Measurements from ENCODE around the gene P2RX4. TPM values are rescaled to one million over a fixed set of nuclear protein-coding genes. Genes with fewer than 3 reads are reported as not detected.

The P2RX4 gene
- total and polyA plus RNA-seq, 2 of the 4 experiments (the other 2 are of a cell fraction), result 9.5 to 12.6 TPM

- no peaks in the 10 kb centered on the region for H3K27me3 ChIP-seq (ENCODE audit: control insufficient read depth, insufficient read depth, low read length)
- no peak overlapping the region for H3K14ac ChIP-seq (replicated peaks; ENCODE audit: low read depth, low read length)
- no peak overlapping the region for H3K27ac ChIP-seq (ENCODE audit: insufficient read depth, low read length)
- no peak overlapping the region for H2BK15ac ChIP-seq (ENCODE audit: low read depth, low read length)
- H3K23ac ChIP-seq (ENCODE audit: low read depth, low read length), result no peak overlapping the region
- peak overlapping the region; percentile 39 for H2AFZ ChIP-seq (replicated peaks; ENCODE audit: low read length, poor library complexity)
- peak overlapping the region; percentile 41 to 82; a peak in 2 of 4 replicates for H4K8ac ChIP-seq (ENCODE audit: low read depth in 2 of 2, low read length in 2 of 2)
- intact Hi-C loops (cut with micrococcal nuclease) (no loop called here), dilution Hi-C loops (cut with HindIII; ENCODE audit: low sequenced_read_pairs, unreplicated experiment) (no loop called here), in situ Hi-C loops (cut with MboI; ENCODE audit: low sequenced_read_pairs) (no loop called here)
- H3K9ac ChIP-seq (ENCODE audit: low read depth, low read length), result no peak overlapping the region
- no peak overlapping the region for H3K18ac ChIP-seq (ENCODE audit: low read depth, low read length)
- no peak overlapping the region for H3K4ac ChIP-seq (ENCODE audit: low read depth, low read length)
- H3K4me1 ChIP-seq (ENCODE audit: control insufficient read depth, insufficient read depth, low read length), result peaks cover 4% of the 10 kb centered on the region
- 83% methylated on average over 4 of the region's 15 CpGs; no CpG with 5 or more reads in 1 of the 2 experiments for WGBS, 2 experiments (ENCODE audit: extremely low coverage in 2 of 2, insufficient read length in 1 of 2)
- no peak overlapping the region for H4K91ac ChIP-seq (ENCODE audit: insufficient read depth, low read depth, low read length)
- peaks cover 4% of the 10 kb centered on the region for H3K9me1 ChIP-seq (ENCODE audit: insufficient read depth, low read length)
- H3K79me1 ChIP-seq (ENCODE audit: low read depth in 1 of 2, low read length in 2 of 2), result peaks cover 2 to 31% of the 10 kb centered on the region in 2 experiments; a peak in 3 of 4 replicates
- BruUV-seq (replicated peaks), result no TSS peak
- H2AK9ac ChIP-seq (replicated peaks; ENCODE audit: low read depth, low read length, poor library complexity), result peak overlapping the region; percentile 21
- no peak for TF ChIP-seq ELK1 (IDR thresholded peaks at IDR 0.05; ENCODE audit: borderline replicate concordance, low read depth, low read length)
- TF ChIP-seq CHD1 (IDR thresholded peaks at IDR 0.05; ENCODE audit: low read depth, low read length), result no peak
- TF ChIP-seq NFE2L2 (IDR thresholded peaks at IDR 0.05; ENCODE audit: low read depth, low read length), result no peak
- TF ChIP-seq MAZ (IDR thresholded peaks at IDR 0.05; ENCODE audit: borderline replicate concordance, low read depth, low read length), result no peak
- no peak for TF ChIP-seq RFX5 (IDR thresholded peaks at IDR 0.05; ENCODE audit: low read depth, low read length)
- TF ChIP-seq POLR2A (IDR thresholded peaks at IDR 0.05; ENCODE audit: low read depth, low read length), result no peak
- no peak for TF ChIP-seq RCOR1 (IDR thresholded peaks at IDR 0.05; ENCODE audit: insufficient replicate concordance, low read length)
- no peak for TF ChIP-seq BHLHE40 (IDR thresholded peaks at IDR 0.05; ENCODE audit: low read depth, low read length)
- TF ChIP-seq MAFK (IDR thresholded peaks at IDR 0.05; ENCODE audit: low read depth, low read length), result no peak
- TF ChIP-seq RAD21 (IDR thresholded peaks at IDR 0.05; ENCODE audit: low read length), result no peak
- no peak for TF ChIP-seq USF2 (IDR thresholded peaks at IDR 0.05; ENCODE audit: low read depth, low read length)
- TF ChIP-seq SMC3 (IDR thresholded peaks at IDR 0.05; ENCODE audit: low read depth, low read length), result no peak
- TF ChIP-seq MXI1 (IDR thresholded peaks at IDR 0.05; ENCODE audit: borderline replicate concordance, low read depth, low read length), result no peak
- H3K4me2 ChIP-seq (ENCODE audit: low read depth, low read length), result no peak overlapping the region
- ChIA-PET POLR2A (ENCODE audit: unreplicated experiment) (no interaction called here), CTCF (interaction anchor here (0.6 kb wide), 1 partner anchor 53 kb away, joined by 6 read pairs; no protein-coding TSS in a partner anchor)
- DNase-seq (no peak), ATAC-seq (ENCODE audit: low read depth) (no peak)
- H2BK120ac ChIP-seq (ENCODE audit: low read depth, low read length), result no peak overlapping the region
- H3K4me3 ChIP-seq (ENCODE audit: insufficient read depth, low read depth, low read length), result no peak overlapping the region
- H3K9me3 ChIP-seq (ENCODE audit: control insufficient read depth, insufficient read depth, low read length), result no peaks in the 10 kb centered on the region
- H4K5ac ChIP-seq (ENCODE audit: low read depth, low read length), result 0 out of 2 replicates have a peak overlapping the region, but pooled peaks have one; percentile 26
- H4K20me1 ChIP-seq (ENCODE audit: insufficient read depth, low read length), result no peaks in the 10 kb centered on the region
- no peaks in the 10 kb centered on the region for H3K36me3 ChIP-seq (ENCODE audit: control insufficient read depth, insufficient read depth, low read length)
- no peak overlapping the region for H2BK5ac ChIP-seq (ENCODE audit: low read depth, low read length, poor library complexity, severe bottlenecking)
- no peak overlapping the region for H3K56ac ChIP-seq (ENCODE audit: extremely low read depth, insufficient read depth, low read length)
- no peak overlapping the region for H2BK20ac ChIP-seq (ENCODE audit: low read depth, low read length)
- H2AK5ac ChIP-seq (ENCODE audit: low read depth, low read length), result no peak overlapping the region
Observed at GRCh38 chr12:121209221-121209620, 708 bp upstream of the P2RX4 start.
